Activated T-helper 9 cell treated with anti-CD3 and anti-CD28 coated beads, Interleukin-2, amount 50 U/mL, for 16 hours (primary cell): ENCODE results near the gene FOXO1.

Experiments
- DNase-seq: peaks from one replicate; pipeline ENCODE4 v3.0.0-alpha.2; 2020; ENCODE audit warnings: low read depth

FOXO1 gene

DNA sequence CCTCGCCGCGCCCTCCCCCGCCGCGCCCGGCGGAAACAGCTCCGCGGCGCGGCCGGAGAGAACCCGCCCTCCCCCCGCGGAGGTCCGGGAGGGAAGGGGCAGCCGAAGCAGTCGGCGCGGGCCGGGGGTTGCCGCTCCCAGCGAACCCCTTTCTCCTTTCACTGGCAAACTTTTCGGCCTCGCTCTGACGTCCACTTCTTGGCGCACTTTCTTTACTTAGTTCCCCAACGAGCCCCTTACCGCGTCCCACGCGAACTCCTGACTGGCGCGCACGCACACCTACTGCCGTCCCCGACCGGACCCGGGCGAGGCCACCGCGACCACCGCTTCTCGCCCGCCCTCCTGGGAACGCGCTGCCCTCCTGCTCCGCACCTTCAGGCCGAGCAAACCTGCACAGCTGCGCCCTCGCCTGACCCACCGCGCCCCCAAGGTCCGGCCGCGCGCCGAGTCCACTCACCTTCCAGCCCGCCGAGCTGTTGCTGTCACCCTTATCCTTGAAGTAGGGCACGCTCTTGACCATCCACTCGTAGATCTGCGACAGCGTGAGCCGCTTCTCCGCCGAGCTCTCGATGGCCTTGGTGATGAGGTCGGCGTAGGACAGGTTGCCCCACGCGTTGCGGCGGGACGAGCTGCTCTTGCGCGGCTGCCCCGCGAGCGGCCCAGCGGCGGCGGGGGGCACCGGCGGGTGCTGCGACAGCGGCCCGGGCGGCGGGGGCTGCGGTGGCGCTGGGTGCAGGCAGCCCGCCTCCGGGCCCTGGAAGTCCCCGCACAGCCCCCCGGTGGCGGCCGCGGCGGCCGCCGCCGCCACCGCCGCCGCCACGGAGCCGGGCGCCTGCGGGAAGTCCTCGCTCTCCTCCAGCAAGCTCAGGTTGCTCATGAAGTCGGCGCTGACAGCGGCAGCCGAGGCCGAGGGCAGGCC is 1.1 kb downstream of the FOXO1 start:
- peak; percentile 38 for DNase-seq

GRCh38 chr13:40664350-40665125 is 1.9 kb downstream of the FOXO1 start:
- DNase-seq: peak; percentile 59

GRCh38 chr13:40664100-40664349 is 2.4 kb downstream of the FOXO1 start:
- DNase-seq: peak; percentile 67

DNA sequence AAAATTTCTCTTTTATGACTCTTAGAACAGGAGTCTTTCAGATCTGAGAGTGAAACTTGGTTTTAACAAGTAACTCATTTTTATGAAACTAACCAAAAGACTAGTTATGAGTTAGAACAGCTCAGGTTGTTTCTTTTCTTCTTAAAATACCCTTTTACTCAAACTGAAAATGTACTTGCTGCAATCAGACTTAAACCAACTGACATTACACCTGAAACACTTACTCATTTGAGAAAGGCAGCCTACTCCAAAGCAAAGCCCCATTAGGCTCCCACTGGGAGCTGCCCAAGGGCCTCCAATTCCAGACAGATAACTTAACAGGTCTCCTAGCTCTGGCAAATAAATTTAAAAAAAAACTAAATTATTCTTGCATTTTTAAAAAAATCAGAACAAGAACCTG is 3.6 kb downstream of the FOXO1 start:
- DNase-seq: peak; percentile 17

- no peak for DNase-seq
Measured at GRCh38 chr13:40661875-40662665, 4.4 kb downstream of the FOXO1 start.

GRCh38 chr13:40660692-40661091 is 5.7 kb downstream of the FOXO1 start:
- no peak for DNase-seq

- DNase-seq: no peak
Measured at GRCh38 chr13:40660141-40660664, 6.2 kb downstream of the FOXO1 start.

GRCh38 chr13:40657951-40658350 is 8.5 kb downstream of the FOXO1 start:
- no peak for DNase-seq

DNA sequence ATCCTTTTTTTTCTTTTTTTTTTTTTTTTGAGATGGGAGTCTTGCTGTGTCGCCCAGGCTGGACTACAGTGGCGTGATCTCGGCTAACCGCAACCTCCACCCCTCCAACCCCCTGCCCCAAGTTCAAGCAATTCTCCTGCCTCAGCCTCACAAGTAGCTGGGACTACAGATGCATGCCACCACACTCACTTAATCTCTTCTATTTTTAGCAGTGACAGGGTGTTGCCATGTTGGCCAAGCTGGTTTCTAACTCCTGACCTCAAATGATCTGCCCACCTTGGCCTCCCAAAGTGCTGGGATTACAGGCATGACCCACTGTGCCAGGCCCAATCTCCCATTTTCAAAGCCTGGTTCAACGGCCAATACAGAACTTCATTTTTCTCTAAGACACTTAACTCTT is 9.1 kb downstream of the FOXO1 start:
- DNase-seq: no peak

- DNase-seq: no peak
Measured at GRCh38 chr13:40656358-40656757, 10.1 kb downstream of the FOXO1 start.

DNA sequence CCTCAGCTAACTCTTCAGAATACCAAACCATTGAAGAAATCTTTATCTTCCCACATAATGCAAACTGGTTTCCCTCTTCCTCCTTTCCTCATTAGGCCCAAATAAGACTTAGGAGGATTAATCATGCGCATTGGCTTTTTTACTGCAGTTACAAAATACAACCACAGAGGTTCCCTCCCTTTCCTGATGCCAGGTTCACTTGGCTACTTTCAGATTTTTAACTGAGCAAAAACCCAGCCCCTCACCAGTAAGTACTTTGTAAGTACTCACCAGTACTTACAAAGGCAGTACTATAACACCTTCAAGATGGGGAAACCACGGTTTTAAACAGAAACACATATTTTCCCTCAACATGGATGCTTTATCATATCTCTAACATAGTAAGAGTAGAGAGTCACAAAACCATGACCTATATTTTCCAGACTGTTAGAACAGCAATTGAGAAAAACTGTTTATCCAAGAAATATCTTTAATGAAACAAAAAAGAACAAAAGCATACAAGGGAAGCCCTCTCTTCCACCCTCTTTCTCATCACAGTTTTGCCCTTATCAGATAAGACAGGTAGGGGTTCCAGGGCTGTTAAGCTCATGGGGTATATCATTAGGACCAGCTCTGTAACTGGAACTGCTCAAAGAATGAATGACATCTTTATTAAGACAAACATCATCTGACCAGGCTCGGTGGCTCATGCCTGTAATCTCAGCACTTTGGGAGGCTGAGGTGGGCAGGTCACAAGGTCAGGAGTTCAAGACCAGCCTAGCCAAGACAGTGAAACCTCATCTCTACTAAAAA is 12.7 kb downstream of the FOXO1 start:
- DNase-seq: no peak

GRCh38 chr13:40652588-40652940 is 13.9 kb downstream of the FOXO1 start:
- DNase-seq: no peak

DNA sequence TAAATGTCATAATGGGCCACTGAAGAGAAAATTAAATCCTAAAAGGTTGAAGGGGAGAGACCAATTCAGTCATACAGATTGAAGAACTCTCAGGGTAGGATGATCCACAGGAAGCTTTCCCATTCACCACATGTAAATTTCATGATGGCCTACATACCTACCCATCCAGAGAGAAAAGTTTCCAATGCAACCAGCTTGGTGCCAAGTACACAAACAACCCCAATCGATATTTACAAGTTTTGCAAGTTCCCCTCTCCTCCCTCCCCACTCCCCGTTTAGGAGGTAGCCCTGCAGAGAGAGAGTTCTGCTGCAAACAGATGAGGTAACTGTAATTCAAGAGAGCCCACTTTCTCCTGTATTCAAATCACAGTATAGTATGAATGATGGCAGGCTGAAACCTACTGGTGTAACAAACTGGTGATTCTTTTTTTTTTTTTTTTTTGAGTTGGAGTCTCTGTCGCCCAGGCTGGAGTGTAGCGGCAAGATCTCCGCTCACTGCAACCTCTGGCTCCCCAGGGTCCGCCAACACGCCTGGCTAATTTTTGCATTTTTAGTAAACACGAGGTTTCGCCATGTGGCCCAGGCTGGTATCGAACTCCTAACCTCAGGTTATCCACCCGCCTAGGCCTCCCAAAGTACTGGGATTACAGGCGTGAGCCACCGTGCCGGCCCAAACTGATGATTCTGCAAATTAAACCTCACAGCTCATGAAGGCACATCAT is 14.4 kb downstream of the FOXO1 start:
- DNase-seq: no peak

DNA sequence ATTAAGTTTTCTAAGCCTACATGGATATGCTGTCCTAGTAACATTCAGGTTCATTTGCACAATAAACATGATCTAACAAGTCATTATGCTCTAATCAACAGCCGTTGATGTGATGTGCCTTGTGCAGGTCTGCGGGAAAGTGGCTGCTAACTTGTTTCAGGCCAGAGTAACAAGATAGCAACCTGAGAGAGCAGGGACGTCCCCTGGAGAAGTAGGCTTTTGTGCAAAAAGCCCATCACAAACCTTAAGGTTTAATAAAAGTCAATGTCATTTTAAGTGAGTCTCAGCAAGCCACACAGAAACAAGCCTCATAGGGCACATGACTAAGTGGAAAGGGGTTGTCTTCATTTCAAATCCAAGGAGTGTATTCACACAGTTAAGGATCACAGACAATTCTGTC is 17.6 kb downstream of the FOXO1 start:
- DNase-seq: no peak

GRCh38 chr13:40648040-40648439 is 18.4 kb downstream of the FOXO1 start:
- no peak for DNase-seq

DNA sequence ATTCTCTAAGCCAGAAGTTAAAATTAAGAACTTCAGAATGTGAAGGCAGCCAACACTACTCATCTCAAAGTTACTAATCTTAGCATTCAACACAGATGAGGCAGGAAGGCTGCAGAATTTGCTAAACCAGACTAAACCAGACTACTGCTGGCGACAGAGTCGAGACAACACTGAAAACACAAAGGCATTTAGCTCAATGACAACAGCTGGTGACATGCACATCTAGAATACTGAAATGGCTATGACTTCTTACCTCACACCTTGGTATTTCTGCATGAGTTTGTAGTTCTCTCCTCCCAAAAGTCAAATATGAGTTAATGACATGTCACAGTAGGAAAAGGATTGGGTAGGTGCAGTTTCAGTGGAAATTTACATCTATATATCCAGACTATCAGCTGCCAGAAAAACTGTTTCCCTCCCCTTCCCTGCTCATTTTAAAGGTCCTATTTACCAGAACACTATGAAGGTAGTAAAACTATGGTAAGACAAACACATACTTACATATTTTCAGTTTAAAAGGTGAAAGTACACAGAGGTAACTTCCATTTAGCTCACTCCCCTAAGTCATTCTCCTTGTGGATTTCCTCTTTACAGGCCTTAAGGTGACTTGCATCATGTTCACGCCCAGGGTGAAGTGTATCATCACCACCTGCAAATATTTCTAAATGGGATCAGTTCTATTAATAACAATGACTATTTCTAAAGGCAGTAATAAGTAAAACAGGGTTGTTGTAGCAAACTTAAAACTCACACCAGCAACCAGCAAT is 21.4 kb downstream of the FOXO1 start:
- no peak for DNase-seq

DNA sequence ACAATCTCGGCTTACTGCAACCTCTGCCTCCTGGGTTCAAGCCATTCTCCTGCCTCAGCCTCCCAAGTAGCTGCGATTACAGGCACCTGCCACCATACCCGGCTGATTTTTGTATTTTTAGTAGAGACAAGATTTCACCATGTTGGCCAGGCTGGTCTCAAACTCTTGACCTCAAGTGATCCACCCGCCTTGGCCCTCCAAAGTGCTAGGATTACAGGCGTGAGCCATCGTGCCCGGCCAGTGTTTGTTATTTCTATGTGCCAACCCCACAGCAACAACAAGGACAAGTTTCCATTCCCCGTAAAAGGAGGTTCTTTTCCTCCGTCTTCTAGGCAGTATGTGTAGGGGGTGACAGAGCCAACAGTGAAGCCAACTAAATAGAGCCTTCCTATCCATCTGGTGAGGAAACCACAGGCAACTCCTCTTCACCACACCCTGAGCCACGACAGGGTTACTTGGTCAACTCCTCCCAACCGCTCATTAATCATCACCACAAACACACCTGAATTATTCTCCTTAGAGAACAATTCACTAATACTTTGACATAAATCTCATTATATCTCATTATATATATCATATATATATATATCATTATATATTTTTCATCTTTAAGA is 25.5 kb downstream of the FOXO1 start:
- DNase-seq: no peak

DNA sequence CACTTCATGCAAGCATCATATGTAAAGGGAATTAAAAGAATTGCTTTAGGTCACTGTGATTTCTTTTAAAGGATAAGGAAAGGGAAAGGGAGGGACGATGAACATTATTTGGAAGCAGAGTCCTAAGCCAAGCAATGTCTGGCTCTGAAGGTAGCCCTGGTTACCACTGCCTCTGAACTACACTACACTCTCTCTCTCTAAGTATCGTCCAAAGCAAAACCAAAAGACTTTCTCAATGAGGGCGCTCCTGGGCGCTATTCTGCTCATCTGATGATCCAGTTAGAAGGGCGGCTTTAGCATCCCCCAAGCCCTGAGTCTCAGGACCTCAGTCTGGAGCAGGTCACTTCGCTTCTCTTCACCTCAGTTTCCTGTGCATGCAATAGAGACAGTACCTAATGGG is 26.2 kb downstream of the FOXO1 start:
- DNase-seq: no peak

- DNase-seq: no peak
Measured at GRCh38 chr13:40639221-40639681, 27.2 kb downstream of the FOXO1 start.

DNA sequence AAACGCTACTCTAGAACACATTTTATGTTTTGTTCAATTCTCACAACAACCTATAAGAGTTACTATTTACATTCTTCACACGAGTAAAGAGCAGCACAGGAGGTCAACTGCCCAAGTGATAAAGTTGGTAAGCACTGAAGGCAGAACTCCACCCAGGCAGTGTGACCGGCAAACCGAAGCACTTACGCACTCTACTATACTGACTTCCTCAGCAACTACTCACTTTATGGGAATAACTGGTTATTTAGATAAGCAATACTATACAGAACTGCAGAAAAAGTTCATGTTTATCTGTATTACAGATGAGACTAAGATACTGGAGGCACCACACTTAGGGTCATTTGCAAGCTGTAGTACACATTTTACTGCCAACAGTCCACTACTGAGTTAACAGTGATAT is 28.8 kb downstream of the FOXO1 start:
- DNase-seq: no peak
